Hematopoietic multipotent progenitor cell treated with erythropoietin and hydrocortisone succinate and interleukin-3 and kit ligand, for 17 days (in vitro differentiated cells): ENCODE data around the gene PURB.
A peak's percentile ranks its signal among the peaks of the same experiment; 100 is the strongest.
"Not testable (repeated sequence)": the region's sequence is repeated elsewhere in the genome, so short reads cannot be mapped to it uniquely, and the experiment has no call there.

Experiments used
- DNase-seq: peaks from one replicate; pipeline ENCODE4 v3.0.0-alpha.2; 2015; ENCODE audit warnings: low spot score

PURB gene

DNA sequence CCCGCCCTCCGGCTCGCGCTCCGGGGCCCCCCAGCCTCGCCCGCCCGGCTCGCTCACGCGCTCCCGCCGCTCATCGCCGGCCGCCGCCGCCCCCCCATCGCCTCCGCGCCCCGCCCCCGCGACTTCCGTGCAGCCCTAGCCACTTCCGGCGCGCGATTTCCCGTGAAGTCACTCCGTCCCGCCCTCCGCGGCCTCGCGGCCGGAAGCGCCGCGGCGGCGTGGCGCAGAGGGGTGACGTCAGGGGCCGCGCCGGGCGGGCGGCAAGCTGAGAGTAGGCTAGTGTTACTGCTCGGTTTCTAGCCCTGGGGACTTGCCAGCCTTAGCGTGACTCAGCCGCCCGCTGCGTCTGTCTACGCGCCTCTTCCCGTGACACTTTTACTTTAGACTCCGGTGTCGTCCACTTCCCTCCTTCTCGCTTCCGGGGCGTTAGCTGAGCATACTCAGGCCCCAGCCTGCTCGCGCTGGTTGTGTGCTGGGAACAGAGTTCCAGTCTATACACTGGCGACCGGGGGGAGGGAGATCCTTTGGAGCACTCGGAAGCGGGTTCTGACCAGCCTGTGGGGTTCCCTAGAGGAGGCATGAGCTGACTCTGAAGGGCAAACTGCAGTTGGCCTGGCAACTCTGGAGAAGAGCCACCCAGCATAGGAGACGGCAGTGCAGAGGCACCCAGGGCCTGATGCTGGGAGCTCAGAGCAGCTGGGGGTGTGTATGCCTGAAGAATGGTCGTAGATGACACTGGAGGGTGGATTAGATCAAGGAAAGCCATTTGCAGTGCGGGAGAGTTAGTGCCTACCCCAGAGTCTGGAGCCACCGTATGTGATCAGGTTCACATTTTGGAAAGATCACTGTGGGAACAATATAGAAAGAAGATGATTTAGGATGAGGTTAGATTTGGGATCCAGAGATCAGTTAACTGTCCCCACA is at the start of gene PURB:
TSS of gene PURB (minus strand) at position 137 of the 924 bp plus-strand sequence. CDS start 182 bp downstream, outside the sequence.
- peak; percentile 98 for DNase-seq

- DNase-seq: no peak
These were observed 49.7 kb upstream of the PURB start for GRCh38 chr7:44935016-44935415.

- not testable (repeated sequence) for DNase-seq
These were observed 49.2 kb upstream of the PURB start for GRCh38 chr7:44934510-44934909.

- no peak for DNase-seq
These were observed 45.6 kb upstream of the PURB start for GRCh38 chr7:44930921-44931320.

GRCh38 chr7:44922351-44922694 is 37.0 kb upstream of the PURB start:
- no peak for DNase-seq

DNA sequence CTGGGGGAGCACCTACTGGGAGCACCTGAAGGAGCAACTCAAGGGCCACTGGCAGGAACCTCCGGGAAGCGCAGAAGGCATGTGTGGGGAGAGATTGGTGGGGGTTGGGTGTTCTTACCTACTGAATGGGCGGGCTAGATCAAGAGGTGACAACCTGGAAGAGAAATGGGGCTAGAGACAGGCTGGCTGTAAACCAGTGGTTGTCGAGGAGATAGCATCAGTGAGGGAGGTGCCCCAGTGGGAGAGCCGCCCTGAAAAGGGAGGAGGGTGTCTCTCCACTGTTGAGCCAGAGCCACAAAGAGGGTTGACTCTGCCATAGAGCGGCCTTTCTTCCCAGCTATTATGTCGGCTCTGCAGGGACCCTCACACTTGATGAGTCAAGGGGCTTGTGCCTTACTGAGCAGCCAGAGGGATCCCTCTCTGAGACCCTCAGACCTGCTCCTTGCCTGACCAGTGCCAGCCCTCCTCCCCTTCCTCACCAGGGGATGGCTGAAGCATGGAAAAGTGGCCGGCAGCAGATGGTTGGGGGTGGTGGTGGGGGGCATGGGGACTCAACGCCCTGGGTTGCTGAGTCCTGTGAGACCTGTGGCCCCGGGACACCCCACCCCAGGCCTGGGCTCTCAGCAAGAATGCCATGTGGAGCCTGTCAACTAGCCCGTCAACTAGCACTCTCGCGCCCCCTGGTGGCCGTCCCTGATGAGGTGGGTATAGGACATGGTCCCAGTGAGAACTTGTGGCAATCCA is 36.4 kb upstream of the PURB start:
- DNase-seq: peak; percentile 91

GRCh38 chr7:44920119-44920518 is 34.8 kb upstream of the PURB start:
- no peak for DNase-seq

DNA sequence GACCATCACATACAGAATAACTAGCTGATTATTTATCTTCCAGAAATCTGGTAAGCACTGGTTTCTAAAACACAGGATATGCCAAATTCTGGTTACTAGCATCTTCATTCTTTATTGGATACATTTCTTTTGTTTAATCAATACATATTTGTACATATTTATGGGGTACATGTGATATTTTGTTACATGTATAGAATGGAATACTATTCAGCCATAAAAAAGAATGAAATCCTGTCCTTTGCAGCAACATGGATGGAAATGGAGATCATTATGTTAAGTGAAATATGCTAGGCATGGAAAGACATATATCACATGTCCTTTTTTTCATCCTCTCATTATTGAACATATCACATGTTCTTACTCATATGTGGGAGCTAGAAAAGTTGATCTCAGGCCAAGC is 32.7 kb upstream of the PURB start:
- DNase-seq: no peak

DNA sequence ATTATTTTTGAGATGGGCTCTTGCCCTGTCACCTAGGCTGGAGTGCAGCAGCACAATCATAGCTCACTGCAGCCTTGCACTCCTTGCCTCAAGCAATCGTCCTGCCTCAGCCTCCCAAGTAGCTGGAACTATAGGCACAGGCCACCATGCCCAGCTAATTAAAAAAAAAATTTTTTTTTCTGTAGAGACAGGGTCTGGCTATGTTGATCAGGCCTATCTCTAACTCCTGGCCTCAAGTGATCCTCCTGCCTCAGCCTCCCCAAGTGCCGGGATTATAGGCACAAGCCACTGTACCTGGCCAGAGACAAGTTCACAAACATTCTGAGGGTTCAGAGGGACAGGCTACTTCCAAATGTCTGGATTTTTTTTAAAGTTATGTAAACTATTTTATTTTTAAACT is 32.1 kb upstream of the PURB start:
- no peak for DNase-seq

- no peak for DNase-seq
These were observed 29.8 kb upstream of the PURB start for GRCh38 chr7:44914992-44915607.

DNA sequence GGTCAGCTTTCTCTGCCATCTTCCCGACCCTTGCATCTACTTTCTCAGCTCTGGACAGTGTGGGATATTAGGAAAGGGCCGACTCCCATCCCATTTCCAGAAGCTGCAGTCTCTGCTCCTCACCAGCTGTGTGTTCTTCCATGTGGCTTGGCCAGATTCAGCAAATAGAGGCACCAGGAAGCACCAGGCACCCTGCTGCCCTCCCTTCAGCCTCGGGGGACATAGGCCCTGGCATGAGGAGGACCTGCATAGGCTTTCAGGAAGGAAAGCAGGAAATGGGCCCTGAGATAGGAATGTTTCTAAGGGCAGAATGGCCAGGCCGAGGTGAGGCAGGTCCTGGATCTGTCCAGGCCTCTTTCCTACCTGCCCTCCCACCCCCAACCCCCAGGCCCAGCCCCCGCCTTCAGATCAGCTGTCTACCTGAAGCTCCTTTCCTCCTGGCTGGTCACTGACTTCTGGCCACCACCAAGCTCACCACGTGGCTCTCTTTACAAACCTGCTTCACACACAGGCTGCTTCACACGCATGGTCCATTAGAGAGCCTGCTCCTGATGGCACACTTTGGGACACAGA is 27.5 kb upstream of the PURB start:
- no peak for DNase-seq

- DNase-seq: no peak
These were observed 26.6 kb upstream of the PURB start for GRCh38 chr7:44911911-44912310.

GRCh38 chr7:44909596-44910389 is 24.5 kb upstream of the PURB start:
- no peak for DNase-seq

GRCh38 chr7:44906965-44907364 is 21.6 kb upstream of the PURB start:
- no peak for DNase-seq

DNA sequence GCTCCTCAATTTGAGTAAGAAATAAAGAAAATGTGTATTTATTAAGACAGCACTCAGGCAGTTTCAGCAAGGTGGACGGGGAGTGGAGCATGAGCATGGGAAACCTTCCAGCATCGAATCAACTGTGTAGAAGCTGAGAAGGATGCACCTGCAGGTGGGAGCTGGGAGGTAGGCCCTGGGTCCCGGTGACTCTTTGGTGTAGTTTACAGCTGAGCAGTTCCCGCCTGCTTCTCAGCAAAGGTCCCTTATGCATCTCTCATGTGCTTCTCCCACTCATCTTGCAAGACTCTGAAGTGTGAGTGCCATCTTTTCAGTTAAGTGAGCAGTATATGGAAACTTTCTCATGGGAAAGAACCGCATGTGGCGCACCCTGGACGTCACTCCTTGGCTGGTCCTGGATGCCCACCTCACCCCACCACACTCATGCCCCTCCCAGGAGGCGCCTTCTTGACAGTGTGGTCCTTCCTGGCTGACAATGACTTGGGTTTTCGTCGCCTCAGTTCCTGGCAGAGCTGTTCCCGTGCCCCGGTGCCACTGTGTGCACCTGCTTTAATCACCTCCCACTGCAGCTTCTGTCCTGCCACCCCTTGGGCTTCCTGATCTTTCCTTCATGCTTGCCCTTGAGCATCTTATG is 19.8 kb upstream of the PURB start:
- DNase-seq: no peak

DNA sequence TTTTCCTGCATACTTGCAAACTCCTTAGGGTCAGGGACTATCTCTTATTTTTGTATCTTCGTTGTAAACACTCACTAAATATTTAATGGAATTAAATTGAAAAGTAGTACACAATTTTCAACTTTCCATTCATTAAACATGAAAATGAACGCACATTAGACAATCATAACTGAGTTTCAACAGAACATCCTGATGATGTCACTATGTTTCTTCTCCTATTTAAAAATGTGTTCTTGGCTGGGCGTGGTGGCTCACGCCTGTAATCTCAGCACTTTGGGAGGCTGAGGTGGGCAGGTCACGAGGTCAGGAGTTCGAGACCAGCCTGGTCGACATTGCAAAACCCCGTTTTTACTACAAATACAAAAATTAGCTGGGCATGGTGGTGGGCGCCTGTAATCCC is 14.1 kb upstream of the PURB start:
- no peak for DNase-seq

- DNase-seq: no peak
These were observed 12.7 kb upstream of the PURB start for GRCh38 chr7:44898039-44898438.

- no peak for DNase-seq
These were observed 12.0 kb upstream of the PURB start for GRCh38 chr7:44897309-44897708.

GRCh38 chr7:44894888-44895580 is 9.7 kb upstream of the PURB start:
- no peak for DNase-seq

GRCh38 chr7:44893710-44894234 is 8.4 kb upstream of the PURB start:
- no peak for DNase-seq
